Activated gamma-delta T cell (primary cell): ENCODE results near the gene PAOX.

Experiments used
- DNase-seq: peaks from one replicate; lab custom pipeline; 2025; lab: John Stamatoyannopoulos, UW

The PAOX gene

DNA sequence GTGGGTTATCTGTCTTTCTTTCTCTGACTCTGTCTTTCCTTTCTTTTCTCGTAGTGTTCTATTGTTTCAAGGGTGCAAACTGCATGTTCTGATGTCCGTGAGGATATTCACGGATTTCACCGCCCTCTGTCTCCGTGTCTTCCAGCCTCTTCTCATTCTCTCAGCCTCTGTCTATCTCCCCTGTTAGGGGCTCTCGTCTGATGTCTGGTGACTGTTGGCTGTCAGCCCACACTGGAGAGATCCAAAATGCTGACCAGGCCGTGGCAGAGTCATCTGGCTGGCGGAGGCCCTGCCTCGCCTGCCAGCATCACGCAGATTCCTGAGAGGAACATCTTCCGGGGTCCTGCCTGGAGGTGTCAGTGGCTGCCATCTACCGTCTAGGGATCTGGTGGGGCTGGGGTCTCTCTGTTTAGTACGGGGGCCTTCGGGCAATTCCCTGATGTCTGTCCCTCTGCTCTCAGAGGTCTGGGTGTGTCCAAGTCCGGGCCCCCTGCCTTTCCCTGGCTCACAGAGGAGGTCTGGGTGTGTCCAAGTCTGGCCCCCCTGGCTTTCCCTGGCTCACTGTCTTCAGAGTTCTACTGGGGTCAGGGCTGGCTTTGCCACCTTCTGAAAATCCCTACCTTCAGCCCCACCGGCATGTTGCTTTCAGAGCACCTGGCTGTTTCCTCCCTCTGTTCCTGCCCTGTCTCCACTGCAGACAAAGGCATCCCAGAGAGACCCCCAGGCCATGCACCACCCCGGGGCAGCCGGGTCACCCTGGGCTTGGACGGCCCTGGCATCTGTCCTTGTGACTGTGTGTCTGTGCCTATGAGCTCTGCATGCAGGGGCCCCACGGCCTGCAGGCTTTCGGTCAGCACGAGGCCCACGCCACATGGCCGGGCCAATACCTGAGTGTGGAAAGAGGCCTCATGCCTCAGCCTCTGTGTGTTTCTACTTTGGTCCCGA, 60.7 kb downstream of the PAOX start:
- DNase-seq, result no peak

DNA sequence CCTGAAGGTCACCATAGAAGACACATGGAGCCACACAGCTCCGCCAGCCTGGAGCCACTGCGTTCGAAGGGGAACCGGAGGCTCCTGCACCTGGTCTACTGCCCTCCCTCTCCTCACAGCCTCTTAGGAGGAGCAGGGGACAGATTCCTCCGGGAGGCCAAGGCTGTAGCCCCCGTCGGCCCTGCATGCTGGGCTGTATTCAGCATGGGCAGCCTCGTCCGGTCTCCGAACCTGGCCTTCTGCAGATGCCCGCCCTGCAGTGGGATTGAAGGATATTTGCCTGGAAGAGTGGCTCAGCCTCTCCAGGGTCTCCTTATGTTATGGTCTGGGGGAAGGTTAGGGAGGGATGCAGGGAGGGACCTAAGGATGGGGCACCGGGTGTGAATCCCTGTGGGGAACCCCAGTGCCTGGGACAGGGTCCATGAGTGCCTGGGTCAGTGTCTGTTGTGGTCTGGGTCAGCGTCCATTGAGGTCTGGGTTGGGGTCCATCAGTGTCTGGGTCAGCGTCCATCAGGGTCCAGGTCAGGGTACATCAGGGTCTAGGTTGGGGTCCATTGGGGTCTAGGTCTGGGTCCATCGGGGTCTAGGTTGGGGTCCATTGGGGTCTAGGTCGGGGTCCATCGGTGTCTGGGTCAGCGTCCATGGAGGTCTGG, 61.7 kb downstream of the PAOX start:
- no peak for DNase-seq
